ENCODE results near the gene TOGARAM1. TPM values are rescaled to one million over a fixed set of nuclear protein-coding genes. Genes with fewer than 3 reads are reported as not detected.

The TOGARAM1 gene
- total RNA-seq, 1 donor from 2014 or later, result 12.2 TPM

DNA sequence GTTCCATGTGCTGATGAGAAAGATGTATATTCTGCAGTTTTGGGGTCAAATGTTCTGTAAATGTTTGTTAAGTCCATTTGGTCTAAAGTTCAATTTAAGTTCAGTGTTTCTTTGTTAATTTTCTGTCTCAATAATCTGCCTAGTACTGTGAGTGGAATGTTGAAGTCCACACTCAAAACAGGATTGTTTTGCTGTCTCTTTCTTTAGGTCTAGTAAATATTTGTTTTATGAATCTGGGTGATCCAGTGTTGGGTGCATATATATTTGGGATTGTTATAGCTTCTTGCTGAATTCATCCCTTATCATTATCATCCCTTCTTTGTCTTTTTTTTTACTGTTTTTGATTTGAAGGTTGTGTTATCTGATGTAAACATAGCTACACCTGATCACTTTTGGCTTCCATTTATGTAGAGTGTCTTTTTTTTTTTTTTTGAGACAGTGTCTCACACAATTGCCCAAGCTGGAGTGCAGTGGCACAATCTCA, 95.9 kb downstream of the TOGARAM1 start:
- no peaks in the 10 kb centered on the region for H3K27me3 ChIP-seq (ENCODE audit: control insufficient read depth, insufficient read depth, low read length)
- no peaks in the 10 kb centered on the region for H3K36me3 ChIP-seq (ENCODE audit: control insufficient read depth, insufficient read depth, low read length)
- DNase-seq (ENCODE audit: low read depth), result no peak
- H3K4me3 ChIP-seq (ENCODE audit: low read depth, low read length), result no peak overlapping the region
- TF ChIP-seq, protein P1, sequence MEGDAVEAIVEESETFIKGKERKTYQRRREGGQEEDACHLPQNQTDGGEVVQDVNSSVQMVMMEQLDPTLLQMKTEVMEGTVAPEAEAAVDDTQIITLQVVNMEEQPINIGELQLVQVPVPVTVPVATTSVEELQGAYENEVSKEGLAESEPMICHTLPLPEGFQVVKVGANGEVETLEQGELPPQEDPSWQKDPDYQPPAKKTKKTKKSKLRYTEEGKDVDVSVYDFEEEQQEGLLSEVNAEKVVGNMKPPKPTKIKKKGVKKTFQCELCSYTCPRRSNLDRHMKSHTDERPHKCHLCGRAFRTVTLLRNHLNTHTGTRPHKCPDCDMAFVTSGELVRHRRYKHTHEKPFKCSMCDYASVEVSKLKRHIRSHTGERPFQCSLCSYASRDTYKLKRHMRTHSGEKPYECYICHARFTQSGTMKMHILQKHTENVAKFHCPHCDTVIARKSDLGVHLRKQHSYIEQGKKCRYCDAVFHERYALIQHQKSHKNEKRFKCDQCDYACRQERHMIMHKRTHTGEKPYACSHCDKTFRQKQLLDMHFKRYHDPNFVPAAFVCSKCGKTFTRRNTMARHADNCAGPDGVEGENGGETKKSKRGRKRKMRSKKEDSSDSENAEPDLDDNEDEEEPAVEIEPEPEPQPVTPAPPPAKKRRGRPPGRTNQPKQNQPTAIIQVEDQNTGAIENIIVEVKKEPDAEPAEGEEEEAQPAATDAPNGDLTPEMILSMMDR (IDR thresholded peaks at IDR 0.05; ENCODE audit: insufficient read depth, low read length, poor library complexity, severe bottlenecking), result no peak

DNA sequence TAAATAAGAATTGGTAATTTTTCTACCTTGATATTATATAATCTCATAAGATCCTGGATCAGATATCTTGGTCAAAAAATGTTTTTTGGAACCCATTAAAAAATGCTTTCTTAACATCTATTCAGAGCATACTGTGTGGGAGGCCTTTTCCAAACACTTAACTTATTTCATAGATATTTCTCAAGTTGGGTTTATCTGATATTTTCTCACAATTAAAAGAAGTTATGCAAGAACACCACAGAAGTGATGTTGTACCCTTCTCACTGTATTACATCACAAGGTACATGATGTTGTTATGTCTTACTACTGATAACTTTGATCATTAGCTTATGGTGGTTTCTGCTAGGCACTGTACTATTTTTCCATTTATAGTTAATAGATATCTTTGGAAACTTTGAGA, 98.6 kb downstream of the TOGARAM1 start:
- no peaks in the 10 kb centered on the region for H3K27me3 ChIP-seq (ENCODE audit: control insufficient read depth, insufficient read depth, low read length)
- no peak for DNase-seq (ENCODE audit: low read depth)
- H3K36me3 ChIP-seq (ENCODE audit: control insufficient read depth, insufficient read depth, low read length), result no peaks in the 10 kb centered on the region
- TF ChIP-seq, protein P1 (IDR thresholded peaks at IDR 0.05; ENCODE audit: insufficient read depth, low read length, poor library complexity, severe bottlenecking), result no peak
- H3K4me3 ChIP-seq (ENCODE audit: low read depth, low read length), result no peak overlapping the region

GRCh38 chr14:45065540-45065939, 103.5 kb downstream of the TOGARAM1 start:
- no peak for DNase-seq (ENCODE audit: low read depth)
- no peaks in the 10 kb centered on the region for H3K36me3 ChIP-seq (ENCODE audit: control insufficient read depth, insufficient read depth, low read length)
- no peak overlapping the region for H3K4me3 ChIP-seq (ENCODE audit: low read depth, low read length)
- H3K27me3 ChIP-seq (ENCODE audit: control insufficient read depth, insufficient read depth, low read length), result no peaks in the 10 kb centered on the region
- TF ChIP-seq, protein P1 (IDR thresholded peaks at IDR 0.05; ENCODE audit: insufficient read depth, low read length, poor library complexity, severe bottlenecking), result no peak

DNA sequence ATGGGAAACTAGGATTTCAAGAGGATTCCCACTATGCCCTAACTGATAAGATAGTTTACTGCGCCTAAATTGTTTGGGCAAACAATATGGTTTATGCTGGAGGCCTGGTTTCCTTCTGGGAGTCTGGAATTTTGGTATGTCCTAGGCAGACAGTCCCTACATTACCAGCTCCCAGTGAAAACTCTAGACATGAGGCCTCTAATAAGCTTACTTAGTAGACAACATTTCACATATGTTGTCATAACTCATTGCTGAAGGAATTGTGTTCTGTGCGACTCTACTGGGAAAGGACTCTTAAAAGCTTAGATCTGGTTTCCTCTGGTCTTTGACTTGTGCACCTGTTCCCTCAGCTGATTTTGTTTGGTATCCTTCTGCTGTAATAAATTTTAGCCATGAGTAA, 104.0 kb downstream of the TOGARAM1 start:
- no peak for DNase-seq (ENCODE audit: low read depth)
- no peaks in the 10 kb centered on the region for H3K36me3 ChIP-seq (ENCODE audit: control insufficient read depth, insufficient read depth, low read length)
- no peaks in the 10 kb centered on the region for H3K27me3 ChIP-seq (ENCODE audit: control insufficient read depth, insufficient read depth, low read length)
- H3K4me3 ChIP-seq (ENCODE audit: low read depth, low read length), result no peak overlapping the region
- TF ChIP-seq, protein P1 (IDR thresholded peaks at IDR 0.05; ENCODE audit: insufficient read depth, low read length, poor library complexity, severe bottlenecking), result no peak

GRCh38 chr14:45066667-45067066, 104.7 kb downstream of the TOGARAM1 start:
- no peaks in the 10 kb centered on the region for H3K36me3 ChIP-seq (ENCODE audit: control insufficient read depth, insufficient read depth, low read length)
- TF ChIP-seq, protein P1 (IDR thresholded peaks at IDR 0.05; ENCODE audit: insufficient read depth, low read length, poor library complexity, severe bottlenecking), result no peak
- no peaks in the 10 kb centered on the region for H3K27me3 ChIP-seq (ENCODE audit: control insufficient read depth, insufficient read depth, low read length)
- no peak for DNase-seq (ENCODE audit: low read depth)
- no peak overlapping the region for H3K4me3 ChIP-seq (ENCODE audit: low read depth, low read length)

- Histone ChIP-seq H3K4me3 (ENCODE audit: low read depth, low read length) (no peak overlapping the region), H3K36me3 (ENCODE audit: control insufficient read depth, insufficient read depth, low read length) (no peaks in the 10 kb centered on the region), H3K27me3 (ENCODE audit: control insufficient read depth, insufficient read depth, low read length) (no peaks in the 10 kb centered on the region)
- no peak for DNase-seq (ENCODE audit: low read depth)
- TF ChIP-seq, protein P1 (IDR thresholded peaks at IDR 0.05; ENCODE audit: insufficient read depth, low read length, poor library complexity, severe bottlenecking), result no peak
Measured at GRCh38 chr14:45068396-45068795, 106.4 kb downstream of the TOGARAM1 start.

Measured in kidney epithelial cell (primary cell).